Measurements from ENCODE around the gene CCL11.

Gene CCL11

DNA sequence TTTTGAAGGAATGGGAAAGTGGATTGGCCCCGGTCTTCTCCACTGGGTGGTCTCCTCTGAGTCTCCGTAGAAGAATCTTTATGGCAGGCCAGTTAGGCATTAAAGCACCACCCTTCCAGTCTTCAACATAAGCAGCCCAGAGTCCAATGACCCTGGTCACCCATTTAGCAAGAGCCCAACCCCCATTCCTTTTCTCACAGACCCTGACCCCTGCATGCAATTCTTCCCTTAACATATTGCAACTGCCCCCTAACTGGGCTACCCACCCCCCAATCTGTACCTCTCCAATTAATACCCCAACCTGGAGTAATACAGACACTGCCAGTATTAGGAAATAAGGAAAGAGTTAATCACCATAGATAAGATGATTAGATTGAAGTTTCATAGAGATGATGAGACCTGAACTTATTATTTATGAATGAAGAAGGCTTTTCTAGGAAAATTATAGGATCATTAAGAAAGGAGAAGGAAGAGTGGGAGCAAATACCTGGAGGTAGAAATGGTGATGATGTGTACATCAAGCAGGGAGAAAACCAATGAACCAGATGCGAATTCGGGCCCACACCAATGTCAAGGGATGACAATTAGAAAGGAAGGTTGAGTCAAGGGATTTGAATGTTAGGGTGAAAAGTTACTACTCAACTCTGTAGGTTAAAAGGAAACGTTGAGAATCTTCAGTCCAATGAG lies 28.1 kb upstream of the CCL11 start:
- Histone ChIP-seq H3K4me3 (no peak overlapping the region), H3K27ac (no peak overlapping the region)
- TF ChIP-seq, protein P1, sequence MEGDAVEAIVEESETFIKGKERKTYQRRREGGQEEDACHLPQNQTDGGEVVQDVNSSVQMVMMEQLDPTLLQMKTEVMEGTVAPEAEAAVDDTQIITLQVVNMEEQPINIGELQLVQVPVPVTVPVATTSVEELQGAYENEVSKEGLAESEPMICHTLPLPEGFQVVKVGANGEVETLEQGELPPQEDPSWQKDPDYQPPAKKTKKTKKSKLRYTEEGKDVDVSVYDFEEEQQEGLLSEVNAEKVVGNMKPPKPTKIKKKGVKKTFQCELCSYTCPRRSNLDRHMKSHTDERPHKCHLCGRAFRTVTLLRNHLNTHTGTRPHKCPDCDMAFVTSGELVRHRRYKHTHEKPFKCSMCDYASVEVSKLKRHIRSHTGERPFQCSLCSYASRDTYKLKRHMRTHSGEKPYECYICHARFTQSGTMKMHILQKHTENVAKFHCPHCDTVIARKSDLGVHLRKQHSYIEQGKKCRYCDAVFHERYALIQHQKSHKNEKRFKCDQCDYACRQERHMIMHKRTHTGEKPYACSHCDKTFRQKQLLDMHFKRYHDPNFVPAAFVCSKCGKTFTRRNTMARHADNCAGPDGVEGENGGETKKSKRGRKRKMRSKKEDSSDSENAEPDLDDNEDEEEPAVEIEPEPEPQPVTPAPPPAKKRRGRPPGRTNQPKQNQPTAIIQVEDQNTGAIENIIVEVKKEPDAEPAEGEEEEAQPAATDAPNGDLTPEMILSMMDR (IDR thresholded peaks at IDR 0.05) = no peak
- DNase-seq (ENCODE audit: low spot score) = no peak

DNA sequence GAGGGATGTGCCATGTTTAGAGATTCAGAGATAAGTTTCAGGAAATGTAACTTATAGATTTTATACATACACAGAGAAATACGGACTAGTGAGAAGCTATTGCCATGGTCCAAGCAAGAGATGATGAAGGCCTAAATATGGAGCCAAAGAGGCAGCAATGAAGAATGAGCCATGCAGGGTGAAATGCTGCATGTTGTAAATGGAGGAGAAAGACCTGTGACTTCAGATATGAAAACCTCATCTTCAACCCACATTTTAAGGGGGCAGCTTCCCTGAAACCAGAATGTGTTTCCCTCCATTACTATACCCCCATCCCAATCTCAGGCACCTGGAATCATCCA lies 27.6 kb upstream of the CCL11 start:
- DNase-seq (ENCODE audit: low spot score) = no peak
- H3K27ac ChIP-seq = no peak overlapping the region
- no peak overlapping the region for H3K4me3 ChIP-seq
- TF ChIP-seq, protein P1 (IDR thresholded peaks at IDR 0.05) = no peak

DNA sequence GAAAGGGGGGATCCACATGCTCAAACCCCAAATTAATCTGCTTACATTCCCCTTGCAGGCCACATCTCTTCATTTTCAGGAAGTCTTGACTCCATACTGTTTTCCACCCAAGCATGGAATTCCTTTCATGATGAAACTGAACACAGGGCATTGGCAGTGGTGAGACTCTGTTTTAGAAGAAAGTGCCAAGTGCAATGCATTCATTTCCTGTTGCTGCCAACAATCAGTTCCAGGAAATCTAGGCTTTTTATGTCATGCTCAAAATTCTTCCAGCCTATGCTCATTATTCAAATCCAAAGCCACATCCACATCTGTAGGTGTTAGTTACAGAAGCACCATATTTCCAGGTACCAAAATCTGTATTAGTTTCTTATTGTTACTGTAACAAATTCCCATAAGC lies 26.4 kb upstream of the CCL11 start:
- TF ChIP-seq, protein P1 (IDR thresholded peaks at IDR 0.05) = no peak
- H3K27ac ChIP-seq = no peak overlapping the region
- DNase-seq (ENCODE audit: low spot score) = no peak

DNA sequence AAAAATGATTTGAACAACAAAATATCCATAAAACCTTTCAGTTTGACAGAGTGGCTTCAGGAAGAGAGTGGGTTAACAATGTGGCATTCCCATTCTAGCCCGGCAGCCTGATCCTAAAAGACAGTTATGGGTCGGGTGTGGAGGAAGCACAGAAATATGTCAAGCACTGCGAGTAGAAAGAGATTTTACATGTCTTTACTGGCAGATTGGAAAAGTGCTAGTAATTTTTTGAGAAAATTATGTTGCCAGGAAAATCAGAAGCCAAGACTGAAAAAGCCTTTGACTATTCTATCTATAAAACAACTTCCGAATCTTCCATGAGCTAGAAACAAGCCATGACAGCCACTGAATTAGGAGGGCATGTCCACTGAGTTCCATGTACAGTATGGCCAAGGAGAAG lies 24.7 kb upstream of the CCL11 start:
- no peak for DNase-seq (ENCODE audit: low spot score)
- Histone ChIP-seq H3K27ac (no peak overlapping the region), H3K4me3 (no peak overlapping the region)
- TF ChIP-seq, protein P1 (IDR thresholded peaks at IDR 0.05) = no peak

More for the DNA sequence above, 26.4 kb upstream of the CCL11 start:
- H3K4me3 ChIP-seq = no peak overlapping the region

DNA sequence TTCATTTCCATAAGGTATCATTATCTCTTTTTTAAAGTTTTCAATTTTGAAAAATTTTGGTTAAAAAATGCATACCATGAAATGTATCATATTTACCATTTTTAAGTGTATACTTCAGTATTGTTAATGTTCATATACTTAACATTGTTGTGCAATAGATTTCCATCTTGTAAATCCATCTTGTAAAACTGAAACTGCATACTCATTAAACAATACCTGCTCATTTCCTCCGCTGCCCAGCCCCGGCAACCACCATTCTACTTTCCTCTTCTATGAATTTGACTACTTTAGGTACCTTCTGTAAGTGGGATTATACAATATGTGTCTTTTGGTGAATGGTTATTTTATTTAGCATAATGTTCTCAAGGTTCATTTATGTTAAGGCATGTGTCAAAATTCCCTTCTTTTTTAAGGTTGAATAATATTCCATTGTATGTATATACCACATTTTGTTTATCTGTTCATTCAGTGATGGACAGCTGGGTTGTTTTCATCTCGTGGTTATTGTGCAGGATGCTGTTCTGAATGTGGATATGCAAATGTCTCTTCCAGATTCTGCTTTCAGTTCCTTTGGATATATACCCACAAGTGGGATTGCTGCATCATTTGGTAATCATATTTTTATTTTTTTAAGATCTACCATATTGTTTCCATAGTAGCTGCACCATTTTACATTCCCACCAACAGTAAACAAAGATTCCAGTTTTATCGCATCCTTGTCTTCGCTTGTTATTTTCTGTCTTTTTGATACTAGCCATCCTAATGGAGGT lies 23.8 kb upstream of the CCL11 start:
- H3K27ac ChIP-seq = no peak overlapping the region
- TF ChIP-seq, protein P1 (IDR thresholded peaks at IDR 0.05) = no peak
- no peak overlapping the region for H3K4me3 ChIP-seq
- DNase-seq (ENCODE audit: low spot score) = no peak

DNA sequence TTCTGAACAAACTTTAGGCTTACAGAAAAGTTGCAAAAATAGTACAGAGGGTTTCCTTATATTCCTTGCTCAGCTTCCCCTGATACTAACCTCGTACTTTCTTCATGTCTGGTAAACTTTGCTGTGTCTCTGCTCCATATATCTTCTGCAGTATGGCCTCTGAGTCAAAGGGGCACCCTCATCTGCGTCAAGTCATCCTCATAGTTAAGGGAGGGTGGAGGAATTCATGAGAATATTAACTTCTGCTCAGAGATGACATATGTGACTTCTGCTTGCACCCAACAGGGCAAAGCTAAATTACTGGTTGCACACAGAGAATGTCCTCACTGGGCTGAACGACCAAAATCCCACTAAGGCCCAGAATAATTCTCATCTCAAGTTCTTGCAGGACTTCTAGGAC lies 19.8 kb upstream of the CCL11 start:
- DNase-seq (ENCODE audit: low spot score) = no peak
- TF ChIP-seq, protein P1 (IDR thresholded peaks at IDR 0.05) = no peak
- no peak overlapping the region for H3K4me3 ChIP-seq
- no peak overlapping the region for H3K27ac ChIP-seq

DNA sequence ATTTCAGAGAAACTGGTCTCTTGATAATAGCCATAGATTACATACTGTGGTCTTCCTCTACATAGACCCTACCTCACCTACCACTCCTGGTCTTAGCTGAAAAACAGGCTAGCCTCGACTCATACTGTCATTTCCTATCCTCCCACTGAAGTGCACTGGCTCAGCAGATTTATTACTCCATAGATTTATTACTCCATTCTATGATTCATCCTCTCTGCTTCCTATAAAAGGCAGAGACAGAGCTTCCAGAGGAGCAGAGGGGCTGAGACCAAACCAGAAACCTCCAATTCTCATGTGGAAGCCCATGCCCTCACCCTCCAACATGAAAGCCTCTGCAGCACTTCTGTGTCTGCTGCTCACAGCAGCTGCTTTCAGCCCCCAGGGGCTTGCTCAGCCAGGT lies 15.6 kb upstream of the CCL11 start, which contains the start of gene CCL7:
TSS of gene CCL7 (plus strand) at position 253 of the 400 bp plus-strand sequence. CDS start at position 323, 70 bp downstream.
- TF ChIP-seq, protein P1 (IDR thresholded peaks at IDR 0.05) = no peak
- Histone ChIP-seq H3K27ac (no peak within 1 kb of the TSS), H3K4me3 (no peak within 1 kb of the TSS)
- no peak for DNase-seq (ENCODE audit: low spot score)

Measured in coronary artery (tissue), 2 donors.